Psoas muscle (tissue), 8 donors: Measurements from ENCODE around the gene CRELD1. TPM values are rescaled to one million over a fixed set of nuclear protein-coding genes. Genes with fewer than 3 reads are reported as not detected.
A peak's percentile ranks its signal among the peaks of the same experiment; 100 is the strongest.

ENCODE experiments used
- ATAC-seq, 4 donors: fragments of 200-7000 bp; cut with Tn5 transposase; one replicate each; pipeline ENCODE4 v1.9.1; 2020; ENCODE audit warnings: moderate library complexity in 3 of 4, mild to moderate bottlenecking in 2 of 4
- DNase-seq, 2 donors: peaks; one replicate each; pipeline ENCODE4 v3.0.0-alpha.2; 2020
- H3K27ac ChIP-seq: fragments of 200-600 bp; one replicate; pipeline ENCODE4 v1.8.0; 2022
- H3K27me3 ChIP-seq, 3 donors: fragments of 200-600 bp in 1 of 3; one replicate each; pipeline versions ENCODE4 v1.6.1 to v1.8.0; 2013 to 2022; ENCODE audit warnings: low read length in 2 of 3, mild to moderate bottlenecking in 2 of 3, moderate library complexity in 1 of 3; ENCODE audit not compliant: insufficient read depth in 3 of 3
- H3K36me3 ChIP-seq, 2 donors: fragments of 200-600 bp in 1 of 2; one replicate each; pipeline versions ENCODE4 v1.6.1 to v1.8.0; 2013 to 2022; ENCODE audit warnings: low read depth in 1 of 2, mild to moderate bottlenecking in 1 of 2, moderate library complexity in 1 of 2; ENCODE audit not compliant: insufficient read depth in 1 of 2
- H3K4me1 ChIP-seq: fragments of 200-600 bp; one replicate; pipeline ENCODE4 v1.8.0; 2022
- H3K4me3 ChIP-seq: fragments of 200-600 bp; one replicate; pipeline ENCODE4 v1.8.0; 2022; ENCODE audit warnings: mild to moderate bottlenecking
- H3K9me3 ChIP-seq: fragments of 200-600 bp; one replicate; pipeline ENCODE4 v1.8.0; 2022
- WGBS, 3 donors: extraction: QIAGEN DNeasy Blood & Tissue Kit; methylation state at CpG; one replicate each; pipeline versions ENCODE4 v1.1.6 to v1.1.7; 2013; 5-methylcytosine and 5-hydroxymethylcytosine counted together
- intact Hi-C, 2 donors: fragments of 100-400 bp; cut with DNase I; formaldehyde crosslinking; loops; one replicate each; pipeline versions ENCODE4 v1.11.0 to v1.14.2; 2022
- polyA plus RNA-seq, 3 donors: library from polyadenylated mRNA; stranded (reverse); fragments of 200-250 nt; gene quantifications; one replicate each; pipeline ENCODE4 v1.2.3, GENCODE V29; 2013
- total RNA-seq, 4 donors: library from RNA; stranded (reverse); fragmentation: NEBNext Ultra II Directional in 2 of 4; extraction: Animal tissue kit (Norgen Biotek cat#: 25700) in 2 of 4; gene quantifications; one replicate each; pipeline versions ENCODE4 v1.2.1 to v1.2.4, GENCODE V29; 2021 to 2023
- TF ChIP-seq, protein P1 (sequence below): fragments of 200-600 bp; IDR thresholded peaks from one replicate; pipeline ENCODE4 v1.8.0; 2022; ENCODE audit warnings: antibody characterized with exemption
- donor health status: healthy with polysubstance abuse.
- donor health status: DM: no; HTN: no; CAD: no; lungs with moderate emphysema.
- donor health status: Bipolar disorder and iron deficiency.
- donor health status: healthy.
- donor health status: DM: yes; HTN: yes; CAD: no.
- donor health status: DM: no; HTN: no; CAD: no.
- donor health status: DM: no; HTN: no; CAD: no.
- donor health status: DM: yes; HTN: yes; CAD: no.

The CRELD1 gene
- total and polyA plus RNA-seq, 7 donors, result 24.2 to 47.5 (median 28.8) TPM

DNA sequence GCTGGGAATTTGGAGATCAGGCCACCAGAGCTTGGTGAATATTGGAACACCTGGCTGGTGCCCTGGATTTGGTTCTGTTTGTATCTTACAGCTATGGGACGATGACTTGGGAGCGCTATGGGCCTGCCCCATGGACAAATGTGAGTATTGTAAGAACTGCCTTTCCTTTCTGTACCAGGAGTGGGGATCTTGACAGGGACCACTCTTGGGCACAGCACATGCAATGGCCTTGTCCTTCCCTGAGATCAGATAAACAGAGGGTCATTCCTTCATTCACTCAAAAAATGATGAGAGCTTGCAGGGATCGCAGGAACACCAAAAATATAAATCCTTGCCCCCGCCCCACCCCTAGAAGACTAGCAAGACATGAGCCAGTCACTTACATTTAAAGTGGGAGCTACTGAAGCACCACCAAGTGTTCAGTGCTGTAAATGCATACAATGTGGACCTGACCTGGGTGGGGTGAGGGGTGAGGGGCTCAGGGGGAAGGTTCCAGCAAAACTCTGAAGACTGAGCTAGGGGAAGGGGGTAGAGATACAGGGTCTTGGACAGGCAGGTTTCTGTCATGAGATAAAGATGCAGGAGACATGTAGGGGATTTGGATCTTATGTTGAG is 2.7 kb upstream of the CRELD1 start:
- no peak overlapping the region for H3K4me3 ChIP-seq
- TF ChIP-seq, protein P1, sequence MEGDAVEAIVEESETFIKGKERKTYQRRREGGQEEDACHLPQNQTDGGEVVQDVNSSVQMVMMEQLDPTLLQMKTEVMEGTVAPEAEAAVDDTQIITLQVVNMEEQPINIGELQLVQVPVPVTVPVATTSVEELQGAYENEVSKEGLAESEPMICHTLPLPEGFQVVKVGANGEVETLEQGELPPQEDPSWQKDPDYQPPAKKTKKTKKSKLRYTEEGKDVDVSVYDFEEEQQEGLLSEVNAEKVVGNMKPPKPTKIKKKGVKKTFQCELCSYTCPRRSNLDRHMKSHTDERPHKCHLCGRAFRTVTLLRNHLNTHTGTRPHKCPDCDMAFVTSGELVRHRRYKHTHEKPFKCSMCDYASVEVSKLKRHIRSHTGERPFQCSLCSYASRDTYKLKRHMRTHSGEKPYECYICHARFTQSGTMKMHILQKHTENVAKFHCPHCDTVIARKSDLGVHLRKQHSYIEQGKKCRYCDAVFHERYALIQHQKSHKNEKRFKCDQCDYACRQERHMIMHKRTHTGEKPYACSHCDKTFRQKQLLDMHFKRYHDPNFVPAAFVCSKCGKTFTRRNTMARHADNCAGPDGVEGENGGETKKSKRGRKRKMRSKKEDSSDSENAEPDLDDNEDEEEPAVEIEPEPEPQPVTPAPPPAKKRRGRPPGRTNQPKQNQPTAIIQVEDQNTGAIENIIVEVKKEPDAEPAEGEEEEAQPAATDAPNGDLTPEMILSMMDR, result no peak
- H3K4me1 ChIP-seq, result peaks cover 15% of the 10 kb centered on the region
- H3K27me3 ChIP-seq, result no peaks in the 10 kb centered on the region
- peaks cover 0 to 32% of the 10 kb centered on the region in 2 donors for H3K36me3 ChIP-seq
- no peak overlapping the region for H3K27ac ChIP-seq
- ATAC-seq (no peak), DNase-seq (no peak)
- H3K9me3 ChIP-seq, result no peaks in the 10 kb centered on the region
- intact Hi-C loops, result loop anchor here in 1 of 2 donors (10.0 kb wide), 1 partner anchor 294 kb away; no protein-coding TSS in a partner anchor
- WGBS, 3 donors, result 94 to 97% (median 96%) methylated on average over 4 of the region's 4 CpGs

DNA sequence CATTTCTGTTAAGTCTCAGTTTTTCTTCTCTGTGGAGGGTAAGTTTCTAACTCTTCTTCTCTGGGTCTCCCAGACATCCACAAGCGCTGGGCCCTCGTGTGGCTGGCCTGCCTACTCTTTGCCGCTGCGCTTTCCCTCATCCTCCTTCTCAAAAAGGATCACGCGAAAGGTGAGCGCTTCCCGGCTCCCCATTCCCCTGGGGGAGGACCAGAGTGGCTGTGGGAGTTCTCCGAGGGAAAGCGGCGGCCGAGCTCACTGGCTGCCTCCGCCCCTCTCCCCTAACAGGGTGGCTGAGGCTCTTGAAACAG is 1.1 kb upstream of the CRELD1 start:
- intact Hi-C loops, result loop anchor here in 1 of 2 donors (10.0 kb wide), 1 partner anchor 292 kb away; no protein-coding TSS in a partner anchor
- no peak for ATAC-seq
- Histone ChIP-seq H3K27ac (peak overlapping the region; percentile 94), H3K4me3 (peak overlapping the region; percentile 79), H3K27me3 (no peaks in the 10 kb centered on the region), H3K36me3 (peaks cover 0 to 45% of the 10 kb centered on the region in 2 donors), H3K9me3 (no peaks in the 10 kb centered on the region), H3K4me1 (peaks cover 26% of the 10 kb centered on the region)
- DNase-seq, result no peak
- WGBS, 3 donors, result 7 to 11% (median 9%) methylated on average over 13 of the region's 13 CpGs
- TF ChIP-seq, protein P1, result no peak

DNA sequence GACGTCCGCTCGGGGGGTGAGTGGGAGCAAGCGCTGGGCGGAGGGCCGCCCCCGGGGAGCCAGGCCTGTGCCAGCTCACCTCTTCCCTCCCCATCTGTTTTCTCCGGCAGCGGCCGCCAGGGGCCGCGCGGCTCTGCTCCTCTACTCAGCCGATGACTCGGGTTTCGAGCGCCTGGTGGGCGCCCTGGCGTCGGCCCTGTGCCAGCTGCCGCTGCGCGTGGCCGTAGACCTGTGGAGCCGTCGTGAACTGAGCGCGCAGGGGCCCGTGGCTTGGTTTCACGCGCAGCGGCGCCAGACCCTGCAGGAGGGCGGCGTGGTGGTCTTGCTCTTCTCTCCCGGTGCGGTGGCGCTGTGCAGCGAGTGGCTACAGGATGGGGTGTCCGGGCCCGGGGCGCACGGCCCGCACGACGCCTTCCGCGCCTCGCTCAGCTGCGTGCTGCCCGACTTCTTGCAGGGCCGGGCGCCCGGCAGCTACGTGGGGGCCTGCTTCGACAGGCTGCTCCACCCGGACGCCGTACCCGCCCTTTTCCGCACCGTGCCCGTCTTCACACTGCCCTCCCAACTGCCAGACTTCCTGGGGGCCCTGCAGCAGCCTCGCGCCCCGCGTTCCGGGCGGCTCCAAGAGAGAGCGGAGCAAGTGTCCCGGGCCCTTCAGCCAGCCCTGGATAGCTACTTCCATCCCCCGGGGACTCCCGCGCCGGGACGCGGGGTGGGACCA is 632 bp upstream of the CRELD1 start:
- peaks cover 0 to 50% of the 10 kb centered on the region in 2 donors for H3K36me3 ChIP-seq

DNA sequence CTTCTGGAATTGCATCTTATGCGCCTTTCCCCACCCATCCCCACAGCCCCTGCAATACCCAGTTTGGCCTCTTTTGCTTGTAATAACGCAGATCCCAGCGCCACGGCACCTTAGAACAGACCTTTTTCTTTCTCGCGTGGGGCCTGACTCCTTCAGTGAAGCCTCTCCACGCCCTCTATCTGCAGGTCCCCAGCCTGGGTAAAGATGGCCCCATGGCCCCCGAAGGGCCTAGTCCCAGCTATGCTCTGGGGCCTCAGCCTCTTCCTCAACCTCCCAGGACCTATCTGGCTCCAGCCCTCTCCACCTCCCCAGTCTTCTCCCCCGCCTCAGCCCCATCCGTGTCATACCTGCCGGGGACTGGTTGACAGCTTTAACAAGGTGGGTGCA is 594 bp downstream of the CRELD1 start:
- Histone ChIP-seq H3K27ac (peak overlapping the region; percentile 94), H3K27me3 (no peaks in the 10 kb centered on the region), H3K9me3 (no peaks in the 10 kb centered on the region), H3K36me3 (peaks cover 0 to 48% of the 10 kb centered on the region in 2 donors), H3K4me1 (peaks cover 26% of the 10 kb centered on the region), H3K4me3 (peak overlapping the region; percentile 79)
- 14 to 24% (median 20%) methylated on average over 11 of the region's 11 CpGs for WGBS, 3 donors
- TF ChIP-seq, protein P1, result no peak
- intact Hi-C loops, result loop anchor here in 1 of 2 donors (10.0 kb wide), 1 partner anchor 291 kb away; no protein-coding TSS in a partner anchor
- DNase-seq (no peak), ATAC-seq (no peak)

More for the DNA sequence above, 632 bp upstream of the CRELD1 start:
- TF ChIP-seq, protein P1, result peak; percentile 72
- Histone ChIP-seq H3K4me1 (peaks cover 26% of the 10 kb centered on the region), H3K4me3 (peak overlapping the region; percentile 79), H3K27me3 (no peaks in the 10 kb centered on the region), H3K9me3 (no peaks in the 10 kb centered on the region), H3K27ac (peak overlapping the region; percentile 94)
- intact Hi-C loops, result loop anchor here in 1 of 2 donors (1.0 to 10.0 kb wide), 2 partner anchors 44 to 292 kb away; no protein-coding TSS in a partner anchor
- DNase-seq, result peak; percentile 88 to 93
- peak; percentile 81 to 85 (median 82) for ATAC-seq
- WGBS, 3 donors, result 0% methylated on average over 63 to 77 of the region's 77 CpGs
